ENCODE measurements around the gene MAIP1. TPM values are rescaled to one million over a fixed set of nuclear protein-coding genes. Genes with fewer than 3 reads are reported as not detected.

The MAIP1 gene
- total RNA-seq, 2 experiments from 2014 or later = 26.1 to 27.5 TPM

DNA sequence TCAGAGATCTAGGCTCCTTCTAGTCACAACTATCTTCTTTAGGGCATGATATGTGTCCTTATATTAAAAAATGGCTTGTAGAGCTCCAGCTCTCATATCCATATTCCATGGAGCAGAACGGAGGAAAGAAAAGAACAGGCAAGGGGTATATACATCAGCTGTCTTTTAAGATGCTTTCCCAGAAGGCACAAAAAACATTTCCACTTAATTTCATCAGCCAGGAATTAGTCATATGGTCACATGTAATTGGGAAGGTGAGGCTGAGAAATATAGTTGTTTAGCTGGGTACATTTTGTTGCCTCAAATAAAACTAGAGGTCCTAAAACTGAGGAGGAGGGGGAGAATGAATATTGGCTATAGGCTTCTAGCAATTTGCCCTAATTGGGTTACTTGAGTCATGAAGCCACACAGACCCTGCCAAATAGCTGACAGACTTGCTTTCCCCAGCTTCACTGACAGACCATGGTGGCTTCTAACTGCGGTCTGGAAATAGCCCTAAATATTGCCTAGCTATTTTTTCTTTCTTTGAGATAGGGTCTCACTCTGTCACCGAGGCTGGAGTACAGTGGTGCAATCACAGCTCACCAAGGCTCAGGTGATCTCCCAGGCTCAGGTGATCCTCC, 20.0 kb downstream of the MAIP1 start:
- Mint-ChIP-seq H3K4me1 (peaks cover 21% of the 10 kb centered on the region), H3K9me3 (ENCODE audit: low read depth) (no peaks in the 10 kb centered on the region), H3K36me3 (ENCODE audit: low read depth) (peaks cover 5% of the 10 kb centered on the region), H3K27me3 (no peaks in the 10 kb centered on the region), H3K27ac (no peak overlapping the region), H3K4me3 (no peak overlapping the region)
- ATAC-seq (no peak), DNase-seq (no peak)
- ChIA-PET CTCF (interaction anchor here (0.6 to 1.8 kb wide), 6 partner anchors 10 to 509 kb away, joined by 3 to 6 read pairs (median 3); no protein-coding TSS in a partner anchor), POLR2A (no interaction called here)
- intact Hi-C loops (cut with DNase I, micrococcal nuclease) = loop anchor here (5.0 kb wide), 2 partner anchors 332 to 602 kb away; partner anchors contain the start of gene SPATS2L (in 2 of the 2)

DNA sequence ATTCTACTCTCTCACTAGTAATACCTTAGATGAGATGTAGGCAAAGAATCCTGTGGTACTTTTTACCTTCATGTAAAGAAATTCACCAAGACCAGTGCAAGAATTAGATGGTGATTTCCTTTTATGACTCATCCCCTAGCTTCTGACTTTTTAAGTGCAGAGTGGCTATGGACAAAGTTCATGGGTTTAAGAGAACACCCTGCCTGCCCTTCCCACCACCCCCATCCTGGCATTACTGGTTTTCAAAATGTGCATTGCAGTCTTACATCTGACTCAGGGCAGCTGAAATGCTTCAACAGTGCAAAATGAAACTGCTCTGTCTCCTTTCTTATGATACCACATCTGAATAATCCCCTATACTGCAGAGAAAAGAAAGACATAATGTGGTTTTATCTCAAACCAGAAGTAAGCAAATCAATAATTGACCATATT, 22.6 kb downstream of the MAIP1 start:
- H3K4me3 Mint-ChIP-seq = no peak overlapping the region
- H3K4me1 Mint-ChIP-seq = peaks cover 21% of the 10 kb centered on the region
- ChIA-PET POLR2A (no interaction called here), CTCF (interaction anchor here (0.8 to 3.6 kb wide), 3 partner anchors 477 to 505 kb away, joined by 3 to 44 read pairs (median 3); no protein-coding TSS in a partner anchor)
- DNase-seq (peak; percentile 74), ATAC-seq (peak; percentile 94)
- no peaks in the 10 kb centered on the region for H3K9me3 Mint-ChIP-seq (ENCODE audit: low read depth)
- H3K36me3 Mint-ChIP-seq (ENCODE audit: low read depth) = peaks cover 5% of the 10 kb centered on the region
- H3K27ac Mint-ChIP-seq = peak overlapping the region; percentile 21
- H3K27me3 Mint-ChIP-seq = no peaks in the 10 kb centered on the region
- intact Hi-C loops (cut with DNase I, micrococcal nuclease) = loop anchor here (1.0 to 5.0 kb wide), 10 partner anchors 329 to 833 kb away; partner anchors contain the start of genes SPATS2L (in 2 of the 2) and BZW1 (in 1 of the 2)

DNA sequence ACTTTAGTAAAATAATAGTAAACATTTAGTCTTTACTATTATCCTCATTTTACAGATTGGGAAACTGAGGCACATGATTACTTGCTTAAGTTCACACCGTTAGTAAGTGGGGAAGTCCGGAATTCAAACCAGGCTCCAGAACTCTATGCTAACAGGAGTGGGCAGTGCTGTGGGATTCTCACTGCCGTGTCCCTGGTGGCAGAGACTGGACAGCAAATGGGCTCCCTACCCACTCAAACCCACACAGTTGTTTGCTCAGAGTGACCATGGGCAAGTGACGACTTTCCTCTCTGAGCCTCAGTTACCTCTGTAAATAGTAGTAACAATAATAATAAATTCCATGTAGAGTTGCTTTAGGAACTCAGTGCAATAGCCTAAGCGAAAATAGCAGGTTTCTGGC, 24.0 kb downstream of the MAIP1 start:
- intact Hi-C loops (cut with DNase I, micrococcal nuclease) = loop anchor here (2.0 to 5.0 kb wide), 5 partner anchors 328 to 831 kb away; partner anchors contain the start of genes SPATS2L (in 2 of the 2) and BZW1 (in 1 of the 2)
- no peak overlapping the region for H3K27ac Mint-ChIP-seq
- H3K4me3 Mint-ChIP-seq = no peak overlapping the region
- H3K9me3 Mint-ChIP-seq (ENCODE audit: low read depth) = no peaks in the 10 kb centered on the region
- ChIA-PET POLR2A (interaction anchor here (1.0 kb wide), 1 partner anchor 547 kb away, joined by 3 read pairs; the partner anchor contains the start of gene SGO2), CTCF (interaction anchor here (1.0 to 3.6 kb wide), 10 partner anchors 8 to 523 kb away, joined by 3 to 44 read pairs (median 4); no protein-coding TSS in a partner anchor)
- DNase-seq = no peak
- no peaks in the 10 kb centered on the region for H3K27me3 Mint-ChIP-seq
- peaks cover 4% of the 10 kb centered on the region for H3K36me3 Mint-ChIP-seq (ENCODE audit: low read depth)
- peaks cover 21% of the 10 kb centered on the region for H3K4me1 Mint-ChIP-seq
- ATAC-seq = no peak

DNA sequence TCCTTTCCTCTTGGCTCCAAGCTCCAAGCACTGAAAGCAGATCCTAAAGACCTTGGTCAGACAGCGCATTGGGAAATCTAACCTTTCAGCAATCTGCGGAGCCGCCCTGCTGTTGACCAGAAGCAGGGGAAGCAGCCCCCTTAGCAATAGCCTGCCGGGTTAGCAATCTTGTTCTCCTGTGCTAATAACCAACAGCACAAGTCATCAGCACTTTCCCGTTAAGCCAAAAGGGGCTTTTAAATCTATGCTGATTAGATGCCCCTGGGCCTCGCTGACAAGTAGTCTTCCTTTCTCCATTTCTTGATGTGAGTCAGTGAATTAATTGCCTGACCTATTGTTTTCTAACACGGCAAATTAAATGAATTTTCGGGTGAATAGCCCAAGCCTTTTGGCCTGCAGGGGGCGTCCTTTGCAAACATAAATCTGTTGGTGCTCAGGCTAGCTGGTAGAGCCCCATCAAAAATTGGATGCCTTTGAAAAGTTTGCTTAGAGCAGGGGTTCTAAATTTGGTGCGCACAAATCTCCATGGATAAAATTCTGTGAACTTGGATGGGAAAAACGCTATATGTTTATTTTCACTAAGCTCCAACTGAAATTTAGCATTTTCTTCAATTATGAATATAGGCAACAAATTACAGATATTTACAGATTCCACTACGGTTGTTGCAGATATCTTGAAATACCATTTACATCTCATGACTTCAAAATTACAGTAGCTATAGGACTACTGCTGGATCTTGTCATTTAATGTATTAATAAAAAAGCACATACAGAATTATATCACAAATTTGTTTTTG, 24.6 kb downstream of the MAIP1 start:
- intact Hi-C loops (cut with DNase I, micrococcal nuclease) = loop anchor here (1.0 to 5.0 kb wide), 7 partner anchors 327 to 831 kb away; partner anchors contain the start of genes SPATS2L (in 2 of the 2) and BZW1 (in 1 of the 2)
- Mint-ChIP-seq H3K4me3 (no peak overlapping the region), H3K9me3 (ENCODE audit: low read depth) (no peaks in the 10 kb centered on the region), H3K4me1 (peaks cover 21% of the 10 kb centered on the region), H3K36me3 (ENCODE audit: low read depth) (peaks cover 4% of the 10 kb centered on the region), H3K27me3 (no peaks in the 10 kb centered on the region), H3K27ac (no peak overlapping the region)
- POLR2A ChIA-PET = interaction anchor here (1.0 kb wide), 1 partner anchor 546 kb away, joined by 3 read pairs; the partner anchor contains the start of gene SGO2
- ATAC-seq (no peak), DNase-seq (peak; percentile 91)
- CTCF ChIA-PET = interaction anchor here (0.7 to 3.6 kb wide), 22 partner anchors 9 to 736 kb away, joined by 3 to 44 read pairs (median 4); no protein-coding TSS in a partner anchor

DNA sequence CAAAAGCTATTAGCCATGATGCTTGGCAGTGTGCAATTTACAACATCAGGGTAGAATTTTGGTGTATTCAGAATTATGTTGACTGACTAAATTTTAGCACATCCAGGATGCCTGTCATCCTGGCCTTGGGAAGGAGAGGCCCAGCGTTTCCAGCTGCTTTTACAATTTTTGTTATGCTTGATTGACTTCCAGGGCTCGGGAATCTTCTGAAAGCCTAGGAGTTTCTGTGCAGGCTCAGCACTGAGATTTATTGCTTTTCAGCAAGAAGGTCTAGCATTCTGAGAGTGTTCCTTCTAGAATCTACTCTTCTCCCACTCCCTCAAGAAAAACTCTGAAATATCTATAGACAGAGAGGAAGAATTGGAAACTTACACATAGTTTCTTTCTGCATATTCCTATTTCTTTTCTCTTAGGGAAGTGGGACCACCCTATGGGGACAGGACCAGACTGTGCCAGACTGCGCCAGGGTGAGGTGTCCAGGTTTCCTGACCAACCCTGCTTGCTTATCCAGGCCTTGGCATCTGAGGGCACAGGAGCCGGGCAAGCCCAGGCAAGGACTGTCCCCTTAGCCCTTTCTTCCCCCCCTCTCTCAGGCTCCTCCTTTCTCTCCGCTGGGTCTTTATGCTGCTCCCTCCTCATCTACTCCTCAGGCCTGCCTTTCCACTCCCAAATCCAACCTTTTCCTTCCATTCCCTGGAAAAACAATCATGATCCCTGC, 26.9 kb downstream of the MAIP1 start:
- Mint-ChIP-seq H3K27me3 (no peaks in the 10 kb centered on the region), H3K4me3 (no peak overlapping the region), H3K4me1 (peaks cover 26% of the 10 kb centered on the region), H3K36me3 (ENCODE audit: low read depth) (no peaks in the 10 kb centered on the region), H3K27ac (no peak overlapping the region), H3K9me3 (ENCODE audit: low read depth) (no peaks in the 10 kb centered on the region)
- ChIA-PET CTCF (interaction anchor here (0.7 to 1.0 kb wide), 2 partner anchors 14 to 489 kb away, joined by 3 to 4 read pairs; no protein-coding TSS in a partner anchor), POLR2A (no interaction called here)
- ATAC-seq (no peak), DNase-seq (no peak)
- intact Hi-C loops (cut with DNase I, micrococcal nuclease) = no loop called here

DNA sequence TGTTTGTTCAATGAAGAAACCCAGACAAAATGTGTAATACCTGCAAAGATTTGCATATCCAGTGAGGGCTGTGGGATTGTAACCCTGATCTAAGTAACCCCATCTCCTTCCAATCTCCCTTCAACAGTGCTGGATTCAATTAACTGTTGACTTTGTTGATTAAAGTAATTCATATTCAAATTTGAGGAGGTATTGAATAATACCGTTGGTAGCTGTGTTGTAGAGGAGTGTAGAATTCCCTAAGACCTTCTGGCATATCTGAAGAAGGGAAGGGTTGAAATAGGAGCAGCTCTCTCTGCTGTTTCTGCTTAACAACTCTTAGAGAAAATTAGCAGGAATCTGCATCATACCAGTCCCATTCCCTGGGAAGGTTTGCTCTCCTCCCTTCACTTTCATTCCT, 28.2 kb downstream of the MAIP1 start:
- ATAC-seq = no peak
- intact Hi-C loops (cut with DNase I, micrococcal nuclease) = no loop called here
- no peaks in the 10 kb centered on the region for H3K36me3 Mint-ChIP-seq (ENCODE audit: low read depth)
- no peak overlapping the region for H3K4me3 Mint-ChIP-seq
- POLR2A ChIA-PET = no interaction called here
- no peak for DNase-seq
- no peaks in the 10 kb centered on the region for H3K27me3 Mint-ChIP-seq
- H3K9me3 Mint-ChIP-seq (ENCODE audit: low read depth) = no peaks in the 10 kb centered on the region
- H3K27ac Mint-ChIP-seq = no peak overlapping the region
- peaks cover 15% of the 10 kb centered on the region for H3K4me1 Mint-ChIP-seq
- CTCF ChIA-PET = interaction anchor here (3.4 kb wide), 1 partner anchor 501 kb away, joined by 24 read pairs; no protein-coding TSS in a partner anchor

DNA sequence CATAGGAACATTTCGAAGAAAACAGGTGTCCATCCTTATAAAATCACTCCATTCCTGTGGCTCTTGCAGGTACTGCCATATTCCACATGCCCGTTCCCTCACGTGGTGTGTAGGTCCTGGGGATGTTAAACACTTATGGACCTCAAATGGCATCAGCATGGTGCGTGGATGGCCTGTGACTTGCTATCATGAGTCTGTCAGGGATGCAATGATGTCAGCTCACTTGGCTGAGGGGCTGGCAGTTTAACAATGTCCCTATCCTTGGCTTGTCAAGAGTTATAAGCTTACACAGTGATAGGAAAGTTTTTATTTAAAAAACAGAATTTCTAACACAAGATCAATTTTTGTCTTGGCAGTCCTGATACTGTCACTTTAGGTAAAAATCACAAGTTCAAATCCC, 28.8 kb downstream of the MAIP1 start:
- H3K27me3 Mint-ChIP-seq = no peaks in the 10 kb centered on the region
- intact Hi-C loops (cut with DNase I, micrococcal nuclease) = no loop called here
- peaks cover 10% of the 10 kb centered on the region for H3K4me1 Mint-ChIP-seq

DNA sequence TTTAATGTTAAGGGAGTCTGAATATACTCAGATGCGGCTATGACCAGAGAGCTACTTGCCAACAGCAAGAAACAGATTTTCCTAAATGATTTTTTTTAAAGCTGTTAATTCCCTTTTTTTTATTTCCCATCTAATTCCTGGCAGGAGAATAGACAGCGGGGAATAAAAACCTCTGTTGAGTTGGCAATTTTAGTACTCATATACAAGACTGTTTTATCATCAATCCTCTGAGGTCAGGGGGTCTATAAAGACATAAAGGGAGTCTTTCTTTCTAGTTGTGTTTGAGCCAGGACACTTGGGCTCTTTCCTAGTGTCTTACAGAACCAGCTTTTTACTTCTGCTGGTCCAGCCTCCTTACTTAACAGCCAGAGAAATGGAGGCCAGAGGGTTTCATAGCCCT, 29.4 kb downstream of the MAIP1 start:
- POLR2A ChIA-PET = no interaction called here
- H3K9me3 Mint-ChIP-seq (ENCODE audit: low read depth) = no peaks in the 10 kb centered on the region
- H3K27me3 Mint-ChIP-seq = no peaks in the 10 kb centered on the region
- CTCF ChIA-PET = interaction anchor here (0.6 to 3.4 kb wide), 10 partner anchors 11 to 518 kb away, joined by 3 to 24 read pairs (median 4); no protein-coding TSS in a partner anchor
- H3K36me3 Mint-ChIP-seq (ENCODE audit: low read depth) = no peaks in the 10 kb centered on the region
- H3K4me1 Mint-ChIP-seq = peaks cover 8% of the 10 kb centered on the region
- intact Hi-C loops (cut with DNase I, micrococcal nuclease) = no loop called here
- H3K4me3 Mint-ChIP-seq = no peak overlapping the region
- ATAC-seq = no peak
- no peak overlapping the region for H3K27ac Mint-ChIP-seq
- no peak for DNase-seq

More for the DNA sequence above, 28.8 kb downstream of the MAIP1 start:
- ATAC-seq = no peak
- no peaks in the 10 kb centered on the region for H3K9me3 Mint-ChIP-seq (ENCODE audit: low read depth)
- no peaks in the 10 kb centered on the region for H3K36me3 Mint-ChIP-seq (ENCODE audit: low read depth)
- ChIA-PET POLR2A (no interaction called here), CTCF (interaction anchor here (0.7 to 3.4 kb wide), 6 partner anchors 11 to 500 kb away, joined by 3 to 24 read pairs (median 6); no protein-coding TSS in a partner anchor)
- no peak overlapping the region for H3K27ac Mint-ChIP-seq
- no peak for DNase-seq
- no peak overlapping the region for H3K4me3 Mint-ChIP-seq

DNA sequence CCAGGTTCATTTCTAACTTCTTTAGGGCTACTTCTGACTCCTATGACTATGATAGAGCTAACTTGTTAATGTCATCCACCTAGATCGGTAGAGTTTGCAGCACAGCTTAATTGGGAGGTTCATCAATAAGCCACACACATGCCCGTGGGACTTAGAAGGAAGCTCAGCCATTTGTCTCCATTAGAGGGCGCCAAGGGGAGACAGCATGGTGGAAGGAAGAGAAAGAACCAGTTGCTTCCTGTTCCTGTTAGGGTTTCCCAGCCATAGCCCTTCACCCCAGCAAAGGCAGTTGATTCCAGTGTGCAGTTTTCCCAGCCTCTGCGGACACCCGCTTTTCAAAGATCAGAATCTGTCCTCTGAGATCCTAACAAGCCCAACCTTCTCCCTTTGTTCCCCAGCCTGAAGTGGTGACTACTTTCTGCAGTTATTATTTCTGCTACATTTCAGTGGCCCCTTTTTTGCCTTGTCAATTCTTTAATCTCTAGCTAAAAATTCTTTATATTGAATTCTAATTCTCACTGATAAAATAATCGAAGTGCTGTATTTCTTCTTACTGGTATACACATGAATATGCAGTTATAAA, 30.3 kb downstream of the MAIP1 start:
- no peaks in the 10 kb centered on the region for H3K27me3 Mint-ChIP-seq
- POLR2A ChIA-PET = no interaction called here
- no peaks in the 10 kb centered on the region for H3K9me3 Mint-ChIP-seq (ENCODE audit: low read depth)
- H3K4me1 Mint-ChIP-seq = peaks cover 5% of the 10 kb centered on the region
- intact Hi-C loops (cut with DNase I, micrococcal nuclease) = no loop called here
- no peaks in the 10 kb centered on the region for H3K36me3 Mint-ChIP-seq (ENCODE audit: low read depth)
- CTCF ChIA-PET = interaction anchor here (0.6 to 3.4 kb wide), 22 partner anchors 10 to 881 kb away, joined by 3 to 24 read pairs (median 4); partner anchors contain the start of gene SPATS2L
- no peak overlapping the region for H3K4me3 Mint-ChIP-seq
- DNase-seq (peak; percentile 78), ATAC-seq (peak; percentile 95)
- no peak overlapping the region for H3K27ac Mint-ChIP-seq

DNA sequence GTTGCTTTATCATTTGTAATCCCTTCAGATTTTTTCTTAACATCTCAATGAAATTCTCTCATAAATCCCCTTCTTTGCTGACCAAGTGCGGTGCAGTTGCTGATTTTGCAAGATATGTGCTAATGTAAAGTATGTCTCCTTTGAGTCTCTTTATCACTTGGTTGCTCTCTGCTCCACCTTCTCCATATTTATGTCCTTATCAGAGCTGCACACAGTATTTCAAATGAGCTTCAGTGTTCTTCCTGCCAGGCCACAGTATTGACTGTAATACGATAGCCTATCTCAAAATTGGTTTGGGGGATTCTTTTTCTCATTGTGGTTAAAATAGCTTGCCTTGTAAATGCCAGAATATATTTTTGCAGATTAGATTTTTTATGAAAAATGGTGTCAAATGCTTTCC, 32.2 kb downstream of the MAIP1 start:
- DNase-seq (no peak), ATAC-seq (no peak)
- POLR2A ChIA-PET = no interaction called here
- Mint-ChIP-seq H3K9me3 (ENCODE audit: low read depth) (no peaks in the 10 kb centered on the region), H3K36me3 (ENCODE audit: low read depth) (no peaks in the 10 kb centered on the region), H3K4me3 (no peak overlapping the region), H3K27me3 (no peaks in the 10 kb centered on the region), H3K27ac (no peak overlapping the region), H3K4me1 (peaks cover 5% of the 10 kb centered on the region)
- intact Hi-C loops (cut with DNase I, micrococcal nuclease) = no loop called here
- CTCF ChIA-PET = interaction anchor here (1.0 to 1.4 kb wide), 3 partner anchors 480 to 535 kb away, joined by 3 to 7 read pairs (median 5); no protein-coding TSS in a partner anchor
